Fibroblast of lung (primary cell): ENCODE data around the gene CD164L2. TPM values are rescaled to one million over a fixed set of nuclear protein-coding genes. Genes with fewer than 3 reads are reported as not detected.

Source experiments
- DNase-seq, 2 donors: peaks; one replicate each; pipeline versions ENCODE4 v3.0.0 to v3.0.0-alpha.2; 2010; ENCODE audit warnings: low read depth in 2 of 2
- H2AFZ ChIP-seq: 2 replicates; pipeline ENCODE4 v1.5.1; 2012; ENCODE audit warnings: low read length, control low read depth, inconsistent platforms
- H3K27ac ChIP-seq: 2 replicates; pipeline ENCODE4 v1.5.1; 2011; ENCODE audit warnings: low read length, control low read depth; ENCODE audit not compliant: insufficient read depth
- H3K27me3 ChIP-seq: 2 replicates; pipeline ENCODE4 v1.5.1; 2011; ENCODE audit warnings: mild to moderate bottlenecking, low read length; ENCODE audit not compliant: control insufficient read depth, insufficient read depth
- H3K36me3 ChIP-seq: 2 replicates; pipeline ENCODE4 v1.5.1; 2011; ENCODE audit warnings: low read length; ENCODE audit not compliant: control insufficient read depth, insufficient read depth
- H3K4me1 ChIP-seq: 2 replicates; pipeline ENCODE4 v1.5.1; 2011; ENCODE audit warnings: low read length; ENCODE audit not compliant: control insufficient read depth, insufficient read depth; ENCODE audit errors: extremely low read depth
- H3K4me2 ChIP-seq: 2 replicates; pipeline ENCODE4 v1.5.1; 2011; ENCODE audit warnings: low read length, control low read depth; ENCODE audit not compliant: insufficient read depth; ENCODE audit errors: extremely low read depth
- H3K4me3 ChIP-seq, 4 experiments: fragments of 200-600 bp in 1 of 4; sonication (generic) in 1 of 4; replicated peaks in 1 of 4; 2 replicates each; pipeline ENCODE4 v1.5.1; 2011 to 2016; ENCODE audit warnings: low read length in 4 of 4, low read depth in 3 of 4, mild to moderate bottlenecking in 3 of 4, control low read depth in 2 of 4, inconsistent platforms in 1 of 4, mixed read lengths in 1 of 4; ENCODE audit not compliant: insufficient read depth in 1 of 4; ENCODE audit errors: control extremely low read depth in 1 of 4
- H3K79me2 ChIP-seq: 2 replicates; pipeline ENCODE4 v1.5.1; 2012; ENCODE audit warnings: mild to moderate bottlenecking, low read length, inconsistent platforms; ENCODE audit not compliant: control insufficient read depth, insufficient read depth
- H3K9ac ChIP-seq: 2 replicates; pipeline ENCODE4 v1.5.1; 2011; ENCODE audit warnings: mild to moderate bottlenecking, low read length, control low read depth; ENCODE audit not compliant: insufficient read depth
- H3K9me3 ChIP-seq: 2 replicates; pipeline ENCODE4 v1.5.1; 2012; ENCODE audit warnings: low read depth, low read length; ENCODE audit not compliant: control insufficient read depth, insufficient read depth
- H4K20me1 ChIP-seq: 2 replicates; pipeline ENCODE4 v1.5.1; 2011; ENCODE audit warnings: low read length; ENCODE audit not compliant: control insufficient read depth, insufficient read depth; ENCODE audit errors: extremely low read depth
- CTCF ChIP-seq, 2 donors: IDR thresholded peaks in 1 of 2; conservative IDR thresholded peaks in 1 of 2; 1 replicate in 1 of 2; 2 replicates in 1 of 2; pipeline ENCODE4 v1.5.1; 2011 to 2012; ENCODE audit warnings: low read length in 2 of 2, control low read depth in 1 of 2, inconsistent platforms in 1 of 2, low read depth in 1 of 2, mild to moderate bottlenecking in 1 of 2
- EZH2 ChIP-seq: IDR thresholded peaks from 2 replicates; pipeline ENCODE4 v1.5.1; 2012; ENCODE audit warnings: low read length, control low read depth, mild to moderate bottlenecking; ENCODE audit errors: missing control alignments
- polyA plus RNA-seq, 2 donors: library from polyadenylated mRNA; depleted of rRNA in 1 of 2; stranded (reverse) in 1 of 2; unstranded in 1 of 2; fragments of >200 nt; gene quantifications; 2 replicates each; pipeline ENCODE4 v1.2.1, GENCODE V29; 2011 to 2012; ENCODE audit warnings: missing spikeins in 1 of 2
- total RNA-seq: library from RNA; depleted of rRNA; stranded (reverse); fragments of >200 nt; gene quantifications from 2 replicates; pipeline ENCODE4 v1.2.1, GENCODE V29; 2014

CD164L2 gene
- total and polyA plus RNA-seq, 2 donors (not counting 1 experiment from before 2014, with no cell fraction given), result not detected

- no peak for TF ChIP-seq CTCF (conservative IDR thresholded peaks at IDR 0.05 in 1 of 2, IDR thresholded peaks at IDR 0.05 in 1 of 2; ENCODE audit: low read depth in 1 of 2, low read length in 2 of 2)
- TF ChIP-seq EZH2, result no peak
- Histone ChIP-seq H3K9me3 (no peaks in the 10 kb centered on the region), H3K9ac (no peak overlapping the region), H3K27me3 (no peaks in the 10 kb centered on the region), H3K79me2 (peaks cover 10% of the 10 kb centered on the region), H3K27ac (peak overlapping the region; percentile 85), H3K36me3 (peaks cover 22% of the 10 kb centered on the region), H3K4me3 (peak overlapping the region; percentile 42 to 73 (median 53)), H3K4me2 (peak overlapping the region; percentile 100), H2AFZ (peak overlapping the region; percentile 93), H4K20me1 (no peaks in the 10 kb centered on the region), H3K4me1 (peaks cover 11% of the 10 kb centered on the region)
- DNase-seq, result no peak
Observed at GRCh38 chr1:27364696-27365371, 18.3 kb downstream of the CD164L2 start.

- no peaks in the 10 kb centered on the region for H3K27me3 ChIP-seq
- H3K4me1 ChIP-seq, result peaks cover 11% of the 10 kb centered on the region
- no peaks in the 10 kb centered on the region for H4K20me1 ChIP-seq
- H3K27ac ChIP-seq, result no peak overlapping the region
- H3K36me3 ChIP-seq, result peaks cover 22% of the 10 kb centered on the region
- DNase-seq, result no peak
- peaks cover 10% of the 10 kb centered on the region for H3K79me2 ChIP-seq
- no peak overlapping the region for H3K4me2 ChIP-seq
- H3K9ac ChIP-seq, result no peak overlapping the region
- no peak overlapping the region for H3K4me3 ChIP-seq
- TF ChIP-seq EZH2 (no peak), CTCF (conservative IDR thresholded peaks at IDR 0.05 in 1 of 2, IDR thresholded peaks at IDR 0.05 in 1 of 2; ENCODE audit: low read depth in 1 of 2, low read length in 2 of 2) (no peak)
- no peaks in the 10 kb centered on the region for H3K9me3 ChIP-seq
- no peak overlapping the region for H2AFZ ChIP-seq
Observed at GRCh38 chr1:27363766-27364695, 19.1 kb downstream of the CD164L2 start.

- H3K27me3 ChIP-seq, result no peaks in the 10 kb centered on the region
- DNase-seq, result no peak
- no peak overlapping the region for H3K27ac ChIP-seq
- no peak overlapping the region for H2AFZ ChIP-seq
- no peaks in the 10 kb centered on the region for H3K9me3 ChIP-seq
- TF ChIP-seq EZH2 (no peak), CTCF (conservative IDR thresholded peaks at IDR 0.05 in 1 of 2, IDR thresholded peaks at IDR 0.05 in 1 of 2; ENCODE audit: low read depth in 1 of 2, low read length in 2 of 2) (no peak)
- no peak overlapping the region for H3K9ac ChIP-seq
- peaks cover 10% of the 10 kb centered on the region for H3K79me2 ChIP-seq
- no peak overlapping the region for H3K4me3 ChIP-seq
- H3K36me3 ChIP-seq, result peaks cover 35% of the 10 kb centered on the region
- no peaks in the 10 kb centered on the region for H4K20me1 ChIP-seq
- H3K4me1 ChIP-seq, result peaks cover 6% of the 10 kb centered on the region
- no peak overlapping the region for H3K4me2 ChIP-seq
Observed at GRCh38 chr1:27361553-27361952, 21.6 kb downstream of the CD164L2 start.
